WTC11 (cell line): ENCODE data around the gene ACSL1.

Experiments used
- ATF3 ChIP-seq: sonication (generic); formaldehyde crosslinking; conservative IDR thresholded peaks from 2 replicates; pipeline ENCODE4 v1.8.1; 2022; ENCODE audit warnings: mild to moderate bottlenecking, missing genetic modification reagents
- CBFB ChIP-seq: sonication (generic); formaldehyde crosslinking; IDR thresholded peaks from 2 replicates; pipeline ENCODE4 v1.8.1; 2022; ENCODE audit warnings: mild to moderate bottlenecking, low read depth, missing genetic modification reagents
- CTCF ChIP-seq: fragments of 200-600 bp; IDR thresholded peaks from 2 replicates; pipeline ENCODE4 v1.8.0; 2022; ENCODE audit warnings: antibody characterized with exemption
- FOXP1 ChIP-seq: sonication (generic); formaldehyde crosslinking; IDR thresholded peaks from 2 replicates; pipeline ENCODE4 v1.8.0; 2022; ENCODE audit warnings: missing genetic modification reagents, mild to moderate bottlenecking, moderate library complexity, borderline replicate concordance

DNA sequence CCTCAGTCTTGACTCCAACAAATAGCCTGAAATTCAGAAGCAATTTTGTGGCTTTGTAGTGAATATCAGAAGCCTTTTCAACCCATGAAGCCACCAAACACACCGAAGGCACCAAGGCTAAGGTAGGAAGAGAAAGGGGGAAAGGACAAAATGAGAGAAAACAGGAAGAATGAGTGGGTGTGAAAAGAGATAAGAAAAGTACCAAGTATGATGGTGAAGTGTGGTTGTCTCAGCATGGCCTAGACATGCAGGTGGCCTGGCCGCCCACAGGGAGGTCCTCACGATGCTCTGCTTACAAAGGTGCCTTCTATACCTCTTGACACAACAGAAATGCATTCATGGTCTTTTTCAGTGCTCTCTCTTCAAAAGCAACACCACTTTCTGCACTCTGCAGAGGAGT lies 34.9 kb downstream of the ACSL1 start:
- no peak for TF ChIP-seq CTCF
- no peak for TF ChIP-seq FOXP1 (CRISPR knock-in tag)
- TF ChIP-seq CBFB (CRISPR knock-in tag) = no peak
- no peak for TF ChIP-seq ATF3 (CRISPR knock-in tag)
